HEK293 (cell line): ENCODE measurements around the gene LST1.

Experiments
- KLF7 ChIP-seq: fragments of 450-650 bp; formaldehyde crosslinking; IDR thresholded peaks from 2 replicates; pipeline ENCODE4 v1.5.1; 2016; ENCODE audit warnings: missing biosample characterization, missing genetic modification characterization, borderline replicate concordance
- OVOL3 ChIP-seq: fragments of 450-650 bp; formaldehyde crosslinking; IDR thresholded peaks from 2 replicates; pipeline ENCODE4 v1.5.1; 2016; ENCODE audit warnings: missing biosample characterization, missing genetic modification characterization
- ZBTB8A ChIP-seq: fragments of 450-650 bp; formaldehyde crosslinking; IDR thresholded peaks from 2 replicates; pipeline ENCODE4 v1.5.1; 2016; ENCODE audit warnings: missing biosample characterization, missing genetic modification characterization
- ZEB2 ChIP-seq: fragments of 450-650 bp; formaldehyde crosslinking; IDR thresholded peaks from 2 replicates; pipeline ENCODE4 v1.5.1; 2016; ENCODE audit warnings: missing biosample characterization, missing genetic modification characterization
- ZFP3 ChIP-seq: fragments of 450-650 bp; formaldehyde crosslinking; IDR thresholded peaks from 2 replicates; pipeline ENCODE4 v1.5.1; 2016; ENCODE audit warnings: low read depth, missing biosample characterization, missing genetic modification characterization
- ZNF202 ChIP-seq: fragments of 450-650 bp; formaldehyde crosslinking; IDR thresholded peaks from 2 replicates; pipeline ENCODE4 v1.5.1; 2016; ENCODE audit warnings: missing biosample characterization, missing genetic modification characterization, borderline replicate concordance
- ZNF274 ChIP-seq, 2 experiments: fragments of 200-500 bp in 1 of 2; fragments of 450-650 bp in 1 of 2; sonication (Bioruptor generic) in 1 of 2; formaldehyde crosslinking in 1 of 2; IDR thresholded peaks; 2 replicates each; pipeline versions ENCODE4 v1.5.1 to v1.6.1; 2014 to 2016; ENCODE audit warnings: borderline replicate concordance in 1 of 2, inconsistent platforms in 1 of 2, low read length in 1 of 2, missing biosample characterization in 1 of 2, missing genetic modification characterization in 1 of 2
- ZNF785 ChIP-seq: fragments of 450-650 bp; formaldehyde crosslinking; IDR thresholded peaks from 2 replicates; pipeline ENCODE4 v1.5.1; 2016; ENCODE audit warnings: missing biosample characterization, missing genetic modification characterization
- TF ChIP-seq, protein P1 (sequence below): fragments of 450-650 bp; formaldehyde crosslinking; conservative IDR thresholded peaks from 2 replicates; pipeline ENCODE4 v1.5.1; 2016; ENCODE audit warnings: low read depth, missing biosample characterization, missing genetic modification characterization
- TF ChIP-seq, protein P2 (sequence below): fragments of 450-650 bp; formaldehyde crosslinking; IDR thresholded peaks from 2 replicates; pipeline ENCODE4 v1.5.1; 2016; ENCODE audit warnings: missing biosample characterization, missing genetic modification characterization
- TF ChIP-seq, protein P3 (sequence below): fragments of 450-650 bp; formaldehyde crosslinking; IDR thresholded peaks from 2 replicates; pipeline ENCODE4 v1.5.1; 2016; ENCODE audit warnings: missing biosample characterization, missing genetic modification characterization
- TF ChIP-seq, protein P4 (sequence below): fragments of 450-650 bp; formaldehyde crosslinking; IDR thresholded peaks from 2 replicates; pipeline ENCODE4 v1.5.1; 2016; ENCODE audit warnings: missing biosample characterization, missing genetic modification characterization, low read depth

DNA sequence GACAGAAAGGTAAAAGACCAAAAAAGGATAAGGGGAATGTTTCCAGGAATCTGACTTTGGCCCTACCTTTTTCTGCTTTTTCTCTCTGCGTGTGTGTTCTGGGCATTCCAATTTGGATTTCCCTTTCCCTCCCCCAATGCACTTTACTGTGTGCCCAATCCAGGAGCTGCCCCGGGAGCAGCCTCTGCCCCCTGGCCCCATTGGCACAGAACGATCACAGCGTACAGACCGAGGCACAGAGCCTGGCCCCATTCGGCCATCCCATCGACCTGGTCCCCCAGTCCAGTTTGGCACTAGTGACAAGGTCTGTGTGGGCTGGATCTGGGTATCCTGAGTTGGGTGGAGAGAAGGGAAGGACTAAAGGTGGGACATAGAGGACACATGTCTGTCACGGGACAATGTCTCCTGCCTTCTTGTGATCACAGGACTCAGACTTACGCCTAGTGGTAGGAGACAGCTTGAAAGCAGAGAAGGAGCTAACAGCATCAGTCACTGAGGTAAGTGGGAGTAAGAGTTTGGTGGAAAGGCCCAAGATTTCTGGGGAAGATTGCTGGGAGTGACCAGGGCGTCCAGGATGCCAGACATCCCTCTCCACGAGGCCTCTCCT is 49.0 kb downstream of the LST1 start:
- TF ChIP-seq ZNF202 (tag by site-specific recombination) (no peak), ZFP3 (no peak), KLF7 (no peak), ZNF274 (IDR thresholded peaks at IDR 0.05; ENCODE audit: low read length) (no peak), ZNF274 (tag by site-specific recombination; IDR thresholded peaks at IDR 0.05; ENCODE audit: borderline replicate concordance) (no peak), OVOL3 (no peak), ZNF785 (no peak), ZEB2 (tag by site-specific recombination) (no peak), ZBTB8A (tag by site-specific recombination) (no peak)
- TF ChIP-seq, protein P1, sequence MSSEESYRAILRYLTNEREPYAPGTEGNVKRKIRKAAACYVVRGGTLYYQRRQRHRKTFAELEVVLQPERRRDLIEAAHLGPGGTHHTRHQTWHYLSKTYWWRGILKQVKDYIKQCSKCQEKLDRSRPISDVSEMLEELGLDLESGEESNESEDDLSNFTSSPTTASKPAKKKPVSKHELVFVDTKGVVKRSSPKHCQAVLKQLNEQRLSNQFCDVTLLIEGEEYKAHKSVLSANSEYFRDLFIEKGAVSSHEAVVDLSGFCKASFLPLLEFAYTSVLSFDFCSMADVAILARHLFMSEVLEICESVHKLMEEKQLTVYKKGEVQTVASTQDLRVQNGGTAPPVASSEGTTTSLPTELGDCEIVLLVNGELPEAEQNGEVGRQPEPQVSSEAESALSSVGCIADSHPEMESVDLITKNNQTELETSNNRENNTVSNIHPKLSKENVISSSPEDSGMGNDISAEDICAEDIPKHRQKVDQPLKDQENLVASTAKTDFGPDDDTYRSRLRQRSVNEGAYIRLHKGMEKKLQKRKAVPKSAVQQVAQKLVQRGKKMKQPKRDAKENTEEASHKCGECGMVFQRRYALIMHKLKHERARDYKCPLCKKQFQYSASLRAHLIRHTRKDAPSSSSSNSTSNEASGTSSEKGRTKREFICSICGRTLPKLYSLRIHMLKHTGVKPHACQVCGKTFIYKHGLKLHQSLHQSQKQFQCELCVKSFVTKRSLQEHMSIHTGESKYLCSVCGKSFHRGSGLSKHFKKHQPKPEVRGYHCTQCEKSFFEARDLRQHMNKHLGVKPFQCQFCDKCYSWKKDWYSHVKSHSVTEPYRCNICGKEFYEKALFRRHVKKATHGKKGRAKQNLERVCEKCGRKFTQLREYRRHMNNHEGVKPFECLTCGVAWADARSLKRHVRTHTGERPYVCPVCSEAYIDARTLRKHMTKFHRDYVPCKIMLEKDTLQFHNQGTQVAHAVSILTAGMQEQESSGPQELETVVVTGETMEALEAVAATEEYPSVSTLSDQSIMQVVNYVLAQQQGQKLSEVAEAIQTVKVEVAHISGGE (tag by site-specific recombination) = no peak
- TF ChIP-seq, protein P2, sequence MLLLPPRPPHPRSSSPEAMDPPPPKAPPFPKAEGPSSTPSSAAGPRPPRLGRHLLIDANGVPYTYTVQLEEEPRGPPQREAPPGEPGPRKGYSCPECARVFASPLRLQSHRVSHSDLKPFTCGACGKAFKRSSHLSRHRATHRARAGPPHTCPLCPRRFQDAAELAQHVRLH (tag by site-specific recombination) = no peak
- TF ChIP-seq, protein P3, sequence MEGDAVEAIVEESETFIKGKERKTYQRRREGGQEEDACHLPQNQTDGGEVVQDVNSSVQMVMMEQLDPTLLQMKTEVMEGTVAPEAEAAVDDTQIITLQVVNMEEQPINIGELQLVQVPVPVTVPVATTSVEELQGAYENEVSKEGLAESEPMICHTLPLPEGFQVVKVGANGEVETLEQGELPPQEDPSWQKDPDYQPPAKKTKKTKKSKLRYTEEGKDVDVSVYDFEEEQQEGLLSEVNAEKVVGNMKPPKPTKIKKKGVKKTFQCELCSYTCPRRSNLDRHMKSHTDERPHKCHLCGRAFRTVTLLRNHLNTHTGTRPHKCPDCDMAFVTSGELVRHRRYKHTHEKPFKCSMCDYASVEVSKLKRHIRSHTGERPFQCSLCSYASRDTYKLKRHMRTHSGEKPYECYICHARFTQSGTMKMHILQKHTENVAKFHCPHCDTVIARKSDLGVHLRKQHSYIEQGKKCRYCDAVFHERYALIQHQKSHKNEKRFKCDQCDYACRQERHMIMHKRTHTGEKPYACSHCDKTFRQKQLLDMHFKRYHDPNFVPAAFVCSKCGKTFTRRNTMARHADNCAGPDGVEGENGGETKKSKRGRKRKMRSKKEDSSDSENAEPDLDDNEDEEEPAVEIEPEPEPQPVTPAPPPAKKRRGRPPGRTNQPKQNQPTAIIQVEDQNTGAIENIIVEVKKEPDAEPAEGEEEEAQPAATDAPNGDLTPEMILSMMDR (tag by site-specific recombination) = no peak
- TF ChIP-seq, protein P4, sequence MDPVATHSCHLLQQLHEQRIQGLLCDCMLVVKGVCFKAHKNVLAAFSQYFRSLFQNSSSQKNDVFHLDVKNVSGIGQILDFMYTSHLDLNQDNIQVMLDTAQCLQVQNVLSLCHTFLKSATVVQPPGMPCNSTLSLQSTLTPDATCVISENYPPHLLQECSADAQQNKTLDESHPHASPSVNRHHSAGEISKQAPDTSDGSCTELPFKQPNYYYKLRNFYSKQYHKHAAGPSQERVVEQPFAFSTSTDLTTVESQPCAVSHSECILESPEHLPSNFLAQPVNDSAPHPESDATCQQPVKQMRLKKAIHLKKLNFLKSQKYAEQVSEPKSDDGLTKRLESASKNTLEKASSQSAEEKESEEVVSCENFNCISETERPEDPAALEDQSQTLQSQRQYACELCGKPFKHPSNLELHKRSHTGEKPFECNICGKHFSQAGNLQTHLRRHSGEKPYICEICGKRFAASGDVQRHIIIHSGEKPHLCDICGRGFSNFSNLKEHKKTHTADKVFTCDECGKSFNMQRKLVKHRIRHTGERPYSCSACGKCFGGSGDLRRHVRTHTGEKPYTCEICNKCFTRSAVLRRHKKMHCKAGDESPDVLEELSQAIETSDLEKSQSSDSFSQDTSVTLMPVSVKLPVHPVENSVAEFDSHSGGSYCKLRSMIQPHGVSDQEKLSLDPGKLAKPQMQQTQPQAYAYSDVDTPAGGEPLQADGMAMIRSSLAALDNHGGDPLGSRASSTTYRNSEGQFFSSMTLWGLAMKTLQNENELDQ (tag by site-specific recombination) = no peak
